SK-N-SH treated with all-trans-retinoic acid at 6 μM for 48 hours (cell line): Measurements from ENCODE around the gene SLC26A1.

Experiments
- ATAC-seq: fragments of 200-7000 bp; cut with Tn5 transposase; 3 replicates; pipeline ENCODE4 v1.9.1; 2020; ENCODE audit warnings: mild to moderate bottlenecking, moderate library complexity
- ARNTL ChIP-seq: fragments of 450-650 bp; formaldehyde crosslinking; IDR thresholded peaks from 2 replicates; pipeline ENCODE4 v1.5.0; 2020; ENCODE audit warnings: low read depth, mild to moderate bottlenecking, moderate library complexity, borderline replicate concordance
- BACH2 ChIP-seq: fragments of 250-450 bp; sonication (Bioruptor Pico); IDR thresholded peaks from 2 replicates; pipeline ENCODE4 v1.9.0; 2021; ENCODE audit warnings: mild to moderate bottlenecking, borderline replicate concordance
- CSDC2 ChIP-seq: fragments of 250-450 bp; sonication (Bioruptor Pico); IDR thresholded peaks from 2 replicates; pipeline ENCODE4 v1.5.0; 2020; ENCODE audit warnings: mild to moderate bottlenecking, moderate library complexity
- ESRRG ChIP-seq: fragments of 250-450 bp; sonication (Bioruptor Pico); IDR thresholded peaks from 2 replicates; pipeline ENCODE4 v1.6.1; 2021; ENCODE audit warnings: mild to moderate bottlenecking
- ISL1 ChIP-seq: fragments of 250-450 bp; sonication (Bioruptor Pico); IDR thresholded peaks from 2 replicates; pipeline ENCODE4 v2.1.2; 2022; ENCODE audit warnings: mild to moderate bottlenecking, moderate library complexity
- OSR1 ChIP-seq: fragments of 250-450 bp; sonication (Bioruptor Pico); IDR thresholded peaks from 2 replicates; pipeline ENCODE4 v1.8.0; 2022; ENCODE audit warnings: moderate library complexity, mild to moderate bottlenecking, inconsistent platforms
- RARB ChIP-seq: fragments of 250-450 bp; sonication (Bioruptor Pico); IDR thresholded peaks from 2 replicates; pipeline ENCODE4 v1.8.0; 2021; ENCODE audit warnings: mild to moderate bottlenecking, moderate library complexity
- SNAI2 ChIP-seq: fragments of 250-450 bp; sonication (Bioruptor Pico); IDR thresholded peaks from 2 replicates; pipeline ENCODE4 v1.5.0; 2020; ENCODE audit warnings: mild to moderate bottlenecking, moderate library complexity
- TCF4 ChIP-seq: fragments of 250-450 bp; sonication (Bioruptor Pico); IDR thresholded peaks from 2 replicates; pipeline ENCODE4 v1.8.0; 2021; ENCODE audit warnings: mild to moderate bottlenecking, moderate library complexity, borderline replicate concordance
- TOX ChIP-seq: fragments of 250-450 bp; sonication (Bioruptor Pico); IDR thresholded peaks from 2 replicates; pipeline ENCODE4 v1.8.0; 2021; ENCODE audit warnings: mild to moderate bottlenecking, moderate library complexity, borderline replicate concordance
- ZC3H10 ChIP-seq: fragments of 250-450 bp; sonication (Bioruptor Pico); IDR thresholded peaks from 2 replicates; pipeline ENCODE4 v1.5.1; 2021; ENCODE audit warnings: mild to moderate bottlenecking, moderate library complexity
- ZFP3 ChIP-seq: fragments of 250-450 bp; sonication (Bioruptor Pico); IDR thresholded peaks from 2 replicates; pipeline ENCODE4 v1.5.0; 2020; ENCODE audit warnings: mild to moderate bottlenecking, moderate library complexity
- ZNF565 ChIP-seq: fragments of 450-650 bp; formaldehyde crosslinking; conservative IDR thresholded peaks from 2 replicates; pipeline ENCODE4 v1.5.0; 2020; ENCODE audit warnings: low read depth, mild to moderate bottlenecking, moderate library complexity
- ZNF8 ChIP-seq: fragments of 450-650 bp; formaldehyde crosslinking; IDR thresholded peaks from 2 replicates; pipeline ENCODE4 v1.5.0; 2020; ENCODE audit warnings: mild to moderate bottlenecking, moderate library complexity
- TF ChIP-seq, protein P1 (sequence below): fragments of 250-450 bp; sonication (Bioruptor Pico); IDR thresholded peaks from 2 replicates; pipeline ENCODE4 v1.5.0; 2020; ENCODE audit warnings: mild to moderate bottlenecking, moderate library complexity
- TF ChIP-seq, protein P2 (sequence below): fragments of 250-450 bp; sonication (Bioruptor Pico); IDR thresholded peaks from 2 replicates; pipeline ENCODE4 v1.8.0; 2021; ENCODE audit warnings: low read depth, mild to moderate bottlenecking, moderate library complexity, borderline replicate concordance
- TF ChIP-seq, protein P3 (sequence below): fragments of 250-450 bp; sonication (Bioruptor Pico); IDR thresholded peaks from 2 replicates; pipeline ENCODE4 v1.8.0; 2020; ENCODE audit warnings: mild to moderate bottlenecking, moderate library complexity, borderline replicate concordance
- TF ChIP-seq, protein P4 (sequence below): fragments of 250-450 bp; sonication (Bioruptor Pico); IDR thresholded peaks from 2 replicates; pipeline ENCODE4 v1.5.1; 2020; ENCODE audit warnings: low read depth, mild to moderate bottlenecking, moderate library complexity
- TF ChIP-seq, protein P5 (sequence below): fragments of 250-450 bp; sonication (Bioruptor Pico); IDR thresholded peaks from 2 replicates; pipeline ENCODE4 v1.5.1; 2021; ENCODE audit warnings: mild to moderate bottlenecking, moderate library complexity

Gene SLC26A1

DNA sequence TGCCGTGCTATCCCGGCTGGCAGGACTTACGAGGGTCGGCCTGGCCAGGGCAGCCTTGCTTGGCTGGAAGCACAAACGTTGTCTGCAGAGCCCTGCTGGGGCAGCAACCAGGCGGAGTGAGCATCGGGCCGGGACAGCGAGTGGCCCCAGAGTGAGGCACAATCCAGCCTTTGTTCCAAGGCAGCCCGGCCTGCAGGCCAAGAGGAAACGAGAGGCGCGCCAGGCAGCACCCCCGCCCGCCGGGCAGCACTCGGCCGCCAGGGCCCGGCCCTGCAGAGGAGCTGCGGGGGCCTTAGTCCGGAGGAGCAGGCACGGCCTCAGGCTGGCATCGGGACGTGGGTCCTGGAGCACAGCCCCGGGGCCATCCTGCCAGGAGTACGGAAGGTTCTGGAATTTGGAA is 42.3 kb upstream of the SLC26A1 start:
- ATAC-seq, result no peak
- TF ChIP-seq RARB (no peak), ZNF8 (CRISPR knock-in tag) (no peak)
- TF ChIP-seq, protein P1, sequence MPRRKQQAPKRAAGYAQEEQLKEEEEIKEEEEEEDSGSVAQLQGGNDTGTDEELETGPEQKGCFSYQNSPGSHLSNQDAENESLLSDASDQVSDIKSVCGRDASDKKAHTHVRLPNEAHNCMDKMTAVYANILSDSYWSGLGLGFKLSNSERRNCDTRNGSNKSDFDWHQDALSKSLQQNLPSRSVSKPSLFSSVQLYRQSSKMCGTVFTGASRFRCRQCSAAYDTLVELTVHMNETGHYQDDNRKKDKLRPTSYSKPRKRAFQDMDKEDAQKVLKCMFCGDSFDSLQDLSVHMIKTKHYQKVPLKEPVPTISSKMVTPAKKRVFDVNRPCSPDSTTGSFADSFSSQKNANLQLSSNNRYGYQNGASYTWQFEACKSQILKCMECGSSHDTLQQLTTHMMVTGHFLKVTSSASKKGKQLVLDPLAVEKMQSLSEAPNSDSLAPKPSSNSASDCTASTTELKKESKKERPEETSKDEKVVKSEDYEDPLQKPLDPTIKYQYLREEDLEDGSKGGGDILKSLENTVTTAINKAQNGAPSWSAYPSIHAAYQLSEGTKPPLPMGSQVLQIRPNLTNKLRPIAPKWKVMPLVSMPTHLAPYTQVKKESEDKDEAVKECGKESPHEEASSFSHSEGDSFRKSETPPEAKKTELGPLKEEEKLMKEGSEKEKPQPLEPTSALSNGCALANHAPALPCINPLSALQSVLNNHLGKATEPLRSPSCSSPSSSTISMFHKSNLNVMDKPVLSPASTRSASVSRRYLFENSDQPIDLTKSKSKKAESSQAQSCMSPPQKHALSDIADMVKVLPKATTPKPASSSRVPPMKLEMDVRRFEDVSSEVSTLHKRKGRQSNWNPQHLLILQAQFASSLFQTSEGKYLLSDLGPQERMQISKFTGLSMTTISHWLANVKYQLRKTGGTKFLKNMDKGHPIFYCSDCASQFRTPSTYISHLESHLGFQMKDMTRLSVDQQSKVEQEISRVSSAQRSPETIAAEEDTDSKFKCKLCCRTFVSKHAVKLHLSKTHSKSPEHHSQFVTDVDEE (CRISPR knock-in tag), result no peak

DNA sequence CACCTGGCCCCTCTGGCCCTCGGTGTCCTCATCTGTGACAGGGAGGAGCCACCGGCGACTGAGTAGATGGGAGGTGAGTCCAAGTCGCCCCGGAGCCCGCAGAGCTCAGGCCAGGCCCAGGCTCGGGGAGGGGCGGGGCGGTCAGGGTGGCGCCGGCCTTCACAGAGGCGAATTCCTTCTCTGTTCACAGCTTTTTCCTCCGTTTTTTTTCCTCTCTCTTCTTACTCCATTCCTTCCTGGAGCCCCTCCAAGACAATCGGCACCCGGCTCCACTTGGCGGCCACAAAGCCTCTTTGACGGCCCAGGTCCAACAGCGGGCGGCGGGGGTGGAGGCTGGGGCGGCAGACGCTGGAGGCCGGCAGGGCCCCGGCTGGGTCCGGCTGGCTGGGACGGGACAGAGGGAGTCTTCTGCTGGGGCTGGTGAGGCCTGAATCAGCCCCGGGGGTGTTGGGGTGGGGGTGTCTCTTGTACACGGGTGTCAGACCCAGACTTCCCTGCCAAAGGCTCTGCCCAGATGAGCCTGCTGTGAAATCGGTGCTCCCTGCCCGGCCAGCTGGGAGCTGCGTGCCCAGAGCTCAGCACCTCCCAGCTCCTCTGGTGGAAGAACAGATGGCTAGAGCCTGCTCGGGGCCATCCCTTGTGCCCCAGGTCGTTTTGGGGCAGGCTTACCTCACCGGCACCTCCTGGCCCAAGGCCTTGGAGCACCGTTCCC is 40.8 kb upstream of the SLC26A1 start:
- ATAC-seq, result no peak
- TF ChIP-seq TOX (CRISPR knock-in tag), result no peak
- TF ChIP-seq ZFP3 (CRISPR knock-in tag), result no peak
- TF ChIP-seq BACH2, result no peak
- TF ChIP-seq TCF4 (CRISPR knock-in tag), result no peak
- no peak for TF ChIP-seq ZC3H10 (CRISPR knock-in tag)

DNA sequence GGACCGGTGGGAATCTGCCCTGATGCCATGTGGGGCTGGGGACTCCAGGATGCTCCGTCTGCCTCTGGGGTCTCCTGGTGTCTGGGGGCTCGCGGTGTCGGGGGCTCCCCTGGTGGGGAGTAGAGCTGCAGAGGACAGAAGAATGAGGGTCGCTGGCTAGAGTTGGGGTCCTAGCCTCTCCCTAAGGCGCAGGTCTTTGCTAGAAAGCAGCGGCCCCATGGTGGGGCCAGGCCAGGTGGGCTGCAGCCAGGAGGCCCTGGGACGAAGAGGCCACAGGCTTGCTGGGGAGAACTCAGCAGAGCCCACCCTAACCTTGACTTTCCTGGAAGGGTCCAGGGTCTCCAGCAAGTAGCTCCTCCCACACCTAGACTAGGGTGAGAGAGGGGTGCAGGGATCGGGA is 39.7 kb upstream of the SLC26A1 start:
- ATAC-seq, result no peak
- no peak for TF ChIP-seq SNAI2 (CRISPR knock-in tag)
- TF ChIP-seq, protein P2, sequence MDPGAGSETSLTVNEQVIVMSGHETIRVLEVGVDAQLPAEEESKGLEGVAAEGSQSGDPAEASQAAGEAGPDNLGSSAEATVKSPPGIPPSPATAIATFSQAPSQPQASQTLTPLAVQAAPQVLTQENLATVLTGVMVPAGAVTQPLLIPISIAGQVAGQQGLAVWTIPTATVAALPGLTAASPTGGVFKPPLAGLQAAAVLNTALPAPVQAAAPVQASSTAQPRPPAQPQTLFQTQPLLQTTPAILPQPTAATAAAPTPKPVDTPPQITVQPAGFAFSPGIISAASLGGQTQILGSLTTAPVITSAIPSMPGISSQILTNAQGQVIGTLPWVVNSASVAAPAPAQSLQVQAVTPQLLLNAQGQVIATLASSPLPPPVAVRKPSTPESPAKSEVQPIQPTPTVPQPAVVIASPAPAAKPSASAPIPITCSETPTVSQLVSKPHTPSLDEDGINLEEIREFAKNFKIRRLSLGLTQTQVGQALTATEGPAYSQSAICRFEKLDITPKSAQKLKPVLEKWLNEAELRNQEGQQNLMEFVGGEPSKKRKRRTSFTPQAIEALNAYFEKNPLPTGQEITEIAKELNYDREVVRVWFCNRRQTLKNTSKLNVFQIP (CRISPR knock-in tag), result no peak
- TF ChIP-seq OSR1 (CRISPR knock-in tag), result no peak
- TF ChIP-seq BACH2, result no peak
- no peak for TF ChIP-seq CSDC2 (CRISPR knock-in tag)
- TF ChIP-seq ZFP3 (CRISPR knock-in tag), result no peak
- no peak for TF ChIP-seq ZNF8 (CRISPR knock-in tag)

DNA sequence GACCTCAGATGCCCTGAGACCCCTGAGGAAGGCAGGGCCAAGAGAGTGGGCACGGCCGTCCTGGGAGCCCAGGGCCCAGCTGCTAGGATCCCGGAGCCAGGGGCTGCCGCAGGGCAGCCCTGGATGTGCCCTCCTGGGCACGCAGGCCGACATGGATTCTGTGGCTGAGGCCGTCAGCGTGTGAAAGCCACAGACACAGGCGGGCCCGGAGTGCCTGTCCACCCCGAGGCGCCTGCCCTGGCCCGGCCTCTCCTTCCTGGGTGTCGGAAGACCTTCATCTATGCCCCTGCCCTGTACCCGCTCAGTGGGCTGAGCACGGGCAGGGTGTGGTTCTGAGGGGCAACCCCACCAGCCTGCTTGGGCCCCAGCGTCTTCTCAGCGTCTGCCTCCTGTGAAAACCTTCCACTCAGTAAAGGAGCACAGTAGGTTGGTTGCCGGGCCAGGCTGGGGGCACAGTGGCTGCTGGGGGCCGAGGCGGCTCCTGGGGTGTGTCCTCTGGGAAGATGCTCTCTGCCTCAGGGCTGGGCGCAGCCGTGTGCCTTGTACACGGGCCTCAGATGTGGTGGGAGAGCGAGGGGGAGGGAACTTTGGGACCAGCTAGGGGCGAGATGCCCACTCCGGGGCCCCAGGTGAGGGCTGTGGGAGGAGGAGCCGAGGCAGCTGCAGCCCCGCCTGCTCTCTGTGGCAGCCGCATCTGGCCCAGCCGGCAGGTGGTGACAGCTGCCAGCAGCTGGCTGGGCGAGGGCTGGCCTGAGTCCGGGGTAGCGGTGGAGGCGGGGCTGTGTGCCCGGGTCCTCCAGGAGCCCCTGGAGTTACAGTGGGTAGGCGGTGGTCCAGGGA is 39.0 kb upstream of the SLC26A1 start:
- 0 out of 3 replicates have a peak, but pooled peaks have one; percentile 3 for ATAC-seq
- TF ChIP-seq TCF4 (CRISPR knock-in tag), result no peak
- TF ChIP-seq, protein P1 (CRISPR knock-in tag), result no peak
- TF ChIP-seq ZFP3 (CRISPR knock-in tag), result no peak
- TF ChIP-seq, protein P3, sequence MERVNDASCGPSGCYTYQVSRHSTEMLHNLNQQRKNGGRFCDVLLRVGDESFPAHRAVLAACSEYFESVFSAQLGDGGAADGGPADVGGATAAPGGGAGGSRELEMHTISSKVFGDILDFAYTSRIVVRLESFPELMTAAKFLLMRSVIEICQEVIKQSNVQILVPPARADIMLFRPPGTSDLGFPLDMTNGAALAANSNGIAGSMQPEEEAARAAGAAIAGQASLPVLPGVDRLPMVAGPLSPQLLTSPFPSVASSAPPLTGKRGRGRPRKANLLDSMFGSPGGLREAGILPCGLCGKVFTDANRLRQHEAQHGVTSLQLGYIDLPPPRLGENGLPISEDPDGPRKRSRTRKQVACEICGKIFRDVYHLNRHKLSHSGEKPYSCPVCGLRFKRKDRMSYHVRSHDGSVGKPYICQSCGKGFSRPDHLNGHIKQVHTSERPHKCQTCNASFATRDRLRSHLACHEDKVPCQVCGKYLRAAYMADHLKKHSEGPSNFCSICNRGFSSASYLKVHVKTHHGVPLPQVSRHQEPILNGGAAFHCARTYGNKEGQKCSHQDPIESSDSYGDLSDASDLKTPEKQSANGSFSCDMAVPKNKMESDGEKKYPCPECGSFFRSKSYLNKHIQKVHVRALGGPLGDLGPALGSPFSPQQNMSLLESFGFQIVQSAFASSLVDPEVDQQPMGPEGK, result no peak
- TF ChIP-seq, protein P2 (CRISPR knock-in tag), result no peak
- no peak for TF ChIP-seq BACH2
- TF ChIP-seq RARB, result no peak
- no peak for TF ChIP-seq ZNF565
- no peak for TF ChIP-seq CSDC2 (CRISPR knock-in tag)
- no peak for TF ChIP-seq ZC3H10 (CRISPR knock-in tag)
- TF ChIP-seq, protein P4, sequence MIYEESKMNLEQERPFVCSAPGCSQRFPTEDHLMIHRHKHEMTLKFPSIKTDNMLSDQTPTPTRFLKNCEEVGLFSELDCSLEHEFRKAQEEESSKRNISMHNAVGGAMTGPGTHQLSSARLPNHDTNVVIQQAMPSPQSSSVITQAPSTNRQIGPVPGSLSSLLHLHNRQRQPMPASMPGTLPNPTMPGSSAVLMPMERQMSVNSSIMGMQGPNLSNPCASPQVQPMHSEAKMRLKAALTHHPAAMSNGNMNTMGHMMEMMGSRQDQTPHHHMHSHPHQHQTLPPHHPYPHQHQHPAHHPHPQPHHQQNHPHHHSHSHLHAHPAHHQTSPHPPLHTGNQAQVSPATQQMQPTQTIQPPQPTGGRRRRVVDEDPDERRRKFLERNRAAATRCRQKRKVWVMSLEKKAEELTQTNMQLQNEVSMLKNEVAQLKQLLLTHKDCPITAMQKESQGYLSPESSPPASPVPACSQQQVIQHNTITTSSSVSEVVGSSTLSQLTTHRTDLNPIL (CRISPR knock-in tag), result no peak
- TF ChIP-seq, protein P5, sequence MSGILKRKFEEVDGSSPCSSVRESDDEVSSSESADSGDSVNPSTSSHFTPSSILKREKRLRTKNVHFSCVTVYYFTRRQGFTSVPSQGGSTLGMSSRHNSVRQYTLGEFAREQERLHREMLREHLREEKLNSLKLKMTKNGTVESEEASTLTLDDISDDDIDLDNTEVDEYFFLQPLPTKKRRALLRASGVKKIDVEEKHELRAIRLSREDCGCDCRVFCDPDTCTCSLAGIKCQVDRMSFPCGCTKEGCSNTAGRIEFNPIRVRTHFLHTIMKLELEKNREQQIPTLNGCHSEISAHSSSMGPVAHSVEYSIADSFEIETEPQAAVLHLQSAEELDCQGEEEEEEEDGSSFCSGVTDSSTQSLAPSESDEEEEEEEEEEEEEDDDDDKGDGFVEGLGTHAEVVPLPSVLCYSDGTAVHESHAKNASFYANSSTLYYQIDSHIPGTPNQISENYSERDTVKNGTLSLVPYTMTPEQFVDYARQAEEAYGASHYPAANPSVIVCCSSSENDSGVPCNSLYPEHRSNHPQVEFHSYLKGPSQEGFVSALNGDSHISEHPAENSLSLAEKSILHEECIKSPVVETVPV (CRISPR knock-in tag), result no peak
- TF ChIP-seq ESRRG (CRISPR knock-in tag), result no peak
- no peak for TF ChIP-seq ARNTL (CRISPR knock-in tag)
- no peak for TF ChIP-seq ISL1
